K562 (cell line): Measurements from ENCODE around the gene RGL2. TPM values are rescaled to one million over a fixed set of nuclear protein-coding genes. Genes with fewer than 3 reads are reported as not detected.
A peak's percentile ranks its signal among the peaks of the same experiment; 100 is the strongest.

ENCODE experiments used
- AFF1 ChIP-seq, 2 experiments: fragments of 450-650 bp; IDR thresholded peaks; 2 replicates each; pipeline ENCODE4 v1.6.1; 2018; ENCODE audit warnings: mild to moderate bottlenecking in 2 of 2, low read depth in 1 of 2; ENCODE audit not compliant: partially characterized antibody in 2 of 2
- CBFA2T3 ChIP-seq: fragments of 450-650 bp; IDR thresholded peaks from 2 replicates; pipeline ENCODE4 v1.6.1; 2017
- CREM ChIP-seq: IDR thresholded peaks from 2 replicates; pipeline ENCODE4 v1.6.1; 2014; ENCODE audit warnings: antibody characterized with exemption, low read depth
- DACH1 ChIP-seq: fragments of 450-650 bp; IDR thresholded peaks from 2 replicates; pipeline ENCODE4 v1.6.1; 2018; ENCODE audit not compliant: partially characterized antibody
- EP400 ChIP-seq: fragments of 450-650 bp; IDR thresholded peaks from 2 replicates; pipeline ENCODE4 v1.6.1; 2017; ENCODE audit warnings: antibody characterized with exemption, mild to moderate bottlenecking, moderate library complexity
- FOXM1 ChIP-seq, 2 experiments: fragments of 450-650 bp in 1 of 2; sonication (generic) in 1 of 2; formaldehyde crosslinking in 1 of 2; IDR thresholded peaks; 2 replicates each; pipeline versions ENCODE4 v1.6.1 to v1.9.0; 2017 to 2022; ENCODE audit warnings: low read depth in 2 of 2, mild to moderate bottlenecking in 2 of 2, missing genetic modification reagents in 1 of 2, moderate library complexity in 1 of 2
- HDAC1 ChIP-seq, 2 experiments: fragments of 450-650 bp; IDR thresholded peaks; 2 replicates each; pipeline ENCODE4 v1.6.1; 2016 to 2017; ENCODE audit warnings: inconsistent platforms in 1 of 2, mild to moderate bottlenecking in 1 of 2, moderate library complexity in 1 of 2
- JUND ChIP-seq, 2 experiments: IDR thresholded peaks; 2 replicates in 1 of 2; 3 replicates in 1 of 2; pipeline ENCODE4 v1.6.1; 2011; ENCODE audit warnings: borderline replicate concordance in 2 of 2, low read depth in 2 of 2, low read length in 2 of 2, improper control_type of control experiment in 1 of 2, missing biosample characterization in 1 of 2, missing genetic modification characterization in 1 of 2, missing genetic modification reagents in 1 of 2
- KDM1A ChIP-seq, 2 experiments: fragments of 450-650 bp; IDR thresholded peaks; 2 replicates each; pipeline ENCODE4 v1.6.1; 2016; ENCODE audit warnings: mild to moderate bottlenecking in 2 of 2
- MAZ ChIP-seq, 2 experiments: fragments of 450-650 bp in 1 of 2; sonication (generic) in 1 of 2; formaldehyde crosslinking; IDR thresholded peaks in 1 of 2; conservative IDR thresholded peaks in 1 of 2; 2 replicates each; pipeline versions ENCODE4 v1.4.0 to v1.5.0; 2020; ENCODE audit warnings: mild to moderate bottlenecking in 1 of 2, missing genetic modification reagents in 1 of 2
- NFIC ChIP-seq: fragments of 450-650 bp; IDR thresholded peaks from 2 replicates; pipeline ENCODE4 v1.6.1; 2017; ENCODE audit warnings: mild to moderate bottlenecking, inconsistent platforms
- POLR2B ChIP-seq: fragments of 450-650 bp; IDR thresholded peaks from 2 replicates; pipeline ENCODE4 v1.6.1; 2018; ENCODE audit warnings: low read depth; ENCODE audit not compliant: partially characterized antibody
- SMARCA4 ChIP-seq: fragments of 450-650 bp; IDR thresholded peaks from 2 replicates; pipeline ENCODE4 v1.6.1; 2016
- ZNF140 ChIP-seq: fragments of 250-450 bp; sonication (Bioruptor Pico); IDR thresholded peaks from 2 replicates; pipeline ENCODE4 v1.8.0; 2021; ENCODE audit warnings: moderate library complexity, mild to moderate bottlenecking, inconsistent platforms
- polyA plus RNA-seq, 8 experiments: library from polyadenylated mRNA; depleted of rRNA in 4 of 8; stranded (reverse) in 5 of 8; unstranded in 3 of 8; fragments of >200 nt; fragmentation: Nextera tagmentation in 2 of 8; fragmentation: Illumina TruSeq in 1 of 8; extraction: Ambion mirVana in 2 of 8; extraction: Trizol in 1 of 8; gene quantifications; 2 replicates each; pipeline versions ENCODE4 v1.2.1 to v1.2.3, GENCODE V29; 2011 to 2014; ENCODE audit warnings: inconsistent platforms in 1 of 8, missing spikeins in 1 of 8
- total RNA-seq, 7 experiments: library from RNA; depleted of rRNA in 6 of 7; stranded (reverse); fragments of >200 nt in 6 of 7; fragmentation: Illumina TruSeq in 2 of 7; extraction: Trizol in 2 of 7; gene quantifications; 2 replicates each; pipeline versions ENCODE4 v1.2.1 to v1.2.3, GENCODE V29; 2011 to 2021; ENCODE audit warnings: low replicate concordance in 1 of 7
- TF ChIP-seq, protein P1 (sequence below), 2 experiments: fragments of 450-650 bp in 1 of 2; sonication (generic) in 1 of 2; formaldehyde crosslinking; conservative IDR thresholded peaks; 2 replicates each; pipeline versions ENCODE4 v1.4.0 to v1.8.1; 2020 to 2022; ENCODE audit warnings: mild to moderate bottlenecking in 1 of 2, missing genetic modification reagents in 1 of 2
- TF ChIP-seq, protein P2 (sequence below): fragments of 450-650 bp; IDR thresholded peaks from 2 replicates; pipeline ENCODE4 v1.6.1; 2017; ENCODE audit warnings: antibody characterized with exemption, mild to moderate bottlenecking

RGL2 gene
- total and polyA plus RNA-seq, 9 of the 15 experiments (the other 6 are each of a cell fraction or from before 2014, with no cell fraction given): 1.8 to 57.1 (median 19.5) TPM

GRCh38 chr6:33344701-33345697 is 46.3 kb upstream of the RGL2 start (continued):
- TF ChIP-seq HDAC1 (IDR thresholded peaks at IDR 0.05): peak in 1 of 2 experiments; percentile 73; a peak in 2 of 4 replicates
- peak; percentile 23 to 84; a peak in 2 of 4 replicates for TF ChIP-seq MAZ (CRISPR knock-in tag; conservative IDR thresholded peaks at IDR 0.05 in 1 of 2, IDR thresholded peaks at IDR 0.05 in 1 of 2)
- TF ChIP-seq, protein P1, sequence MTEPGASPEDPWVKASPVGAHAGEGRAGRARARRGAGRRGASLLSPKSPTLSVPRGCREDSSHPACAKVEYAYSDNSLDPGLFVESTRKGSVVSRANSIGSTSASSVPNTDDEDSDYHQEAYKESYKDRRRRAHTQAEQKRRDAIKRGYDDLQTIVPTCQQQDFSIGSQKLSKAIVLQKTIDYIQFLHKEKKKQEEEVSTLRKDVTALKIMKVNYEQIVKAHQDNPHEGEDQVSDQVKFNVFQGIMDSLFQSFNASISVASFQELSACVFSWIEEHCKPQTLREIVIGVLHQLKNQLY (CRISPR knock-in tag; conservative IDR thresholded peaks at IDR 0.05): 0 out of 4 replicates have a peak, but pooled peaks of 1 of the 2 experiments have one; percentile 84
- TF ChIP-seq ZNF140 (CRISPR knock-in tag): no peak
- peak; percentile 84 for TF ChIP-seq SMARCA4
- peak; percentile 66 for TF ChIP-seq CREM
- 0 out of 2 replicates have a peak, but pooled peaks have one; percentile 40 for TF ChIP-seq JUND (IDR thresholded peaks at IDR 0.05; ENCODE audit: borderline replicate concordance, low read depth, low read length)
- no peak; the same call in 2 of the 3 replicates for TF ChIP-seq JUND (tag; IDR thresholded peaks at IDR 0.05; ENCODE audit: borderline replicate concordance, low read depth, low read length)
- TF ChIP-seq CBFA2T3: peak; percentile 86
- peak; percentile 47; the same call in 1 of the 2 replicates for TF ChIP-seq NFIC
- peak; percentile 64 for TF ChIP-seq DACH1
- peak; percentile 74 to 77 for TF ChIP-seq KDM1A (IDR thresholded peaks at IDR 0.05)
- TF ChIP-seq FOXM1 (IDR thresholded peaks at IDR 0.05; ENCODE audit: low read depth): 0 out of 2 replicates have a peak, but pooled peaks have one; percentile 35
- TF ChIP-seq FOXM1 (CRISPR knock-in tag; IDR thresholded peaks at IDR 0.05; ENCODE audit: low read depth): no peak
- TF ChIP-seq, protein P2, sequence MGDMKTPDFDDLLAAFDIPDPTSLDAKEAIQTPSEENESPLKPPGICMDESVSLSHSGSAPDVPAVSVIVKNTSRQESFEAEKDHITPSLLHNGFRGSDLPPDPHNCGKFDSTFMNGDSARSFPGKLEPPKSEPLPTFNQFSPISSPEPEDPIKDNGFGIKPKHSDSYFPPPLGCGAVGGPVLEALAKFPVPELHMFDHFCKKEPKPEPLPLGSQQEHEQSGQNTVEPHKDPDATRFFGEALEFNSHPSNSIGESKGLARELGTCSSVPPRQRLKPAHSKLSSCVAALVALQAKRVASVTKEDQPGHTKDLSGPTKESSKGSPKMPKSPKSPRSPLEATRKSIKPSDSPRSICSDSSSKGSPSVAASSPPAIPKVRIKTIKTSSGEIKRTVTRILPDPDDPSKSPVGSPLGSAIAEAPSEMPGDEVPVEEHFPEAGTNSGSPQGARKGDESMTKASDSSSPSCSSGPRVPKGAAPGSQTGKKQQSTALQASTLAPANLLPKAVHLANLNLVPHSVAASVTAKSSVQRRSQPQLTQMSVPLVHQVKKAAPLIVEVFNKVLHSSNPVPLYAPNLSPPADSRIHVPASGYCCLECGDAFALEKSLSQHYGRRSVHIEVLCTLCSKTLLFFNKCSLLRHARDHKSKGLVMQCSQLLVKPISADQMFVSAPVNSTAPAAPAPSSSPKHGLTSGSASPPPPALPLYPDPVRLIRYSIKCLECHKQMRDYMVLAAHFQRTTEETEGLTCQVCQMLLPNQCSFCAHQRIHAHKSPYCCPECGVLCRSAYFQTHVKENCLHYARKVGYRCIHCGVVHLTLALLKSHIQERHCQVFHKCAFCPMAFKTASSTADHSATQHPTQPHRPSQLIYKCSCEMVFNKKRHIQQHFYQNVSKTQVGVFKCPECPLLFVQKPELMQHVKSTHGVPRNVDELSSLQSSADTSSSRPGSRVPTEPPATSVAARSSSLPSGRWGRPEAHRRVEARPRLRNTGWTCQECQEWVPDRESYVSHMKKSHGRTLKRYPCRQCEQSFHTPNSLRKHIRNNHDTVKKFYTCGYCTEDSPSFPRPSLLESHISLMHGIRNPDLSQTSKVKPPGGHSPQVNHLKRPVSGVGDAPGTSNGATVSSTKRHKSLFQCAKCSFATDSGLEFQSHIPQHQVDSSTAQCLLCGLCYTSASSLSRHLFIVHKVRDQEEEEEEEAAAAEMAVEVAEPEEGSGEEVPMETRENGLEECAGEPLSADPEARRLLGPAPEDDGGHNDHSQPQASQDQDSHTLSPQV: no peak; the same call in 1 of the 2 replicates
- TF ChIP-seq EP400: peak; percentile 41; the same call in 1 of the 2 replicates
- TF ChIP-seq POLR2B: no peak
- TF ChIP-seq AFF1 (IDR thresholded peaks at IDR 0.05; ENCODE audit: low read depth in 1 of 2, partially characterized antibody in 2 of 2): peak in 1 of 2 experiments; percentile 38
